Hematopoietic multipotent progenitor cell treated with erythropoietin and hydrocortisone succinate and interleukin-3 and kit ligand, for 6 days (in vitro differentiated cells): ENCODE data around the gene ROPN1.
"Not testable (repeated sequence)": the region's sequence is repeated elsewhere in the genome, so short reads cannot be mapped to it uniquely, and the experiment has no call there.

ENCODE experiments used
- DNase-seq: peaks from one replicate; pipeline ENCODE4 v3.0.0-alpha.2; 2015

Gene ROPN1

DNA sequence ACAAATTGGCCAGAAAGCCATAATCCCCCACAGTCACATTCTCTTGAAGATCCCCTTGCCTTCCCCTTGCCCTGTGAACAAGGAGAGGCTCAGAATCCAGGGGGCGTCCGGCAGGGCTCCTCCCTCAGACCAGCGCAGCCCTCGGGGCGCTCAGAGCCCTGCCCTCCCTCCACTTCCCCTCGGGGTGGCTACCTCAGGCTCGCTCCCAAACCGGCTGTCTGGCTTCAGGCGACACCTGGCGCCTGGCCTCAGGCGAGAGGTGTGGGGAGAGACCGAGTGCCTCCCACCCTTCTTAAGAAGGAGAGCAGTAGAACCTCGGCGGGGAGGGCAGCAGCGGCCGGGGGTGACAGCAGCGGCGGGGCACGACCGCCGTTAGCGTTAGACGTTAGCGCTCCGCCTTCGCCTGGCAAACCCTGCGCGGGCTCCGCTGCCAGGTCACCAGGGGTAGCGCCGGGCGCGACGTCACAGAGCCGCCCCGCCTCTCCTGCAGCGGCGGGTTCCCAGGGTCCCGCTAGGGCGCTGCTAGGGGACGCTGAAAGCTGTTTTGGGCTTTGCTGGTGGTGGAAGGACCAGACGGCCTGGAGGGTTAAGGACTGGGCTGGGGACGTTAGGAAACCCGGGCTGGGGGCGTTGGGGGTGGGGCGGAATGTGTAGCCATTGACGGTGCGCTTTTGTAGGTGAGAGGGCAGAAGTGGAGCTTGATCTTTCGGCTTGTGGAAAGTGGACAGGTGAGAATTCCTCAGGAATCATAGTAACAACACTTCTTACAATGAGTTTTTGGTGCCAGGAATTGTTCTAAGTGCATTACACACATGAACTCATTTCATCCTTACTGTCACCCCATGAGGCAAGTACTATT, at the start of gene ROPN1:
ROPN1 (minus strand) TSS at position 395 of the 859 bp plus-strand sequence. CDS start 11,643 bp downstream, outside the sequence.
- not testable (repeated sequence) for DNase-seq

DNA sequence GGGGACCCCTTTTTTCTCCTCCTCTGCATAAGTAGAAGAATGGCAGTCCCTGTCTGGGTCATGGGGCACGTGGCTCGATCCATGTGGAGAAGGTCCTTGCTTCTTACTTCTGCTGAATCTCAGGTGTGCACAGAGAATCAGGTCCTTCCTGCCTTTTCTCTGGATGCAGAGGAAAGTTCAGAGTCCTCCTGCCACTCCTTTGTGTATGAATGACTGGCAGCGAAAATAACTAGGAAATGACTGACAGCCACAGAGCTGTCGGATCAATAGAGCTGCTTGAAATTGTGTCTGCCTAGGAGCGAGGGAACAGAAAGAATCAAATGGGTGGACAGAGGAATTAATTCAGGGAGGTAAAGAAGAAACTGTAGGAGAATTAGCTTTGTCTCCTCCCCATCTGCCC, 49.6 kb upstream of the ROPN1 start:
- no peak for DNase-seq

- DNase-seq, result no peak
Measured at GRCh38 chr3:124037326-124037725, 45.4 kb upstream of the ROPN1 start.

DNA sequence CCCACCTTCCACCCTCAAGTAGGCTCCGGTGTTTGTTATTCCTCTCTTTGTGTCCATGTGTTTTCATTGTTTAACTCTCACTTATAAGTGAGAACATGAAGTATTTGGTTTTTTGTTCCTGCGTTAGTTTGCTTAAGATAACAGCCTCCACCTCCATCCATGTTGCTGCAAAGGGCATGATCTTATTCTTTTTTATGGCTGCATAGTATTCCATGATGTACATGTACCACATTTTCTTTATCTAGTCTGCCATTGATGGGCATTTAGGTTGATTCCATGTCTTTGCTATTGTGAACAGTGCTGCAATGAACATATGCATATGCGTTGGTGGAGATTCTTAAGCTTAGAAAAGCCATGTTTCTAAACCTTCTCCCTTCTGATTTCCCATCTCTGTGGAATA, 44.3 kb upstream of the ROPN1 start:
- not testable (repeated sequence) for DNase-seq

DNA sequence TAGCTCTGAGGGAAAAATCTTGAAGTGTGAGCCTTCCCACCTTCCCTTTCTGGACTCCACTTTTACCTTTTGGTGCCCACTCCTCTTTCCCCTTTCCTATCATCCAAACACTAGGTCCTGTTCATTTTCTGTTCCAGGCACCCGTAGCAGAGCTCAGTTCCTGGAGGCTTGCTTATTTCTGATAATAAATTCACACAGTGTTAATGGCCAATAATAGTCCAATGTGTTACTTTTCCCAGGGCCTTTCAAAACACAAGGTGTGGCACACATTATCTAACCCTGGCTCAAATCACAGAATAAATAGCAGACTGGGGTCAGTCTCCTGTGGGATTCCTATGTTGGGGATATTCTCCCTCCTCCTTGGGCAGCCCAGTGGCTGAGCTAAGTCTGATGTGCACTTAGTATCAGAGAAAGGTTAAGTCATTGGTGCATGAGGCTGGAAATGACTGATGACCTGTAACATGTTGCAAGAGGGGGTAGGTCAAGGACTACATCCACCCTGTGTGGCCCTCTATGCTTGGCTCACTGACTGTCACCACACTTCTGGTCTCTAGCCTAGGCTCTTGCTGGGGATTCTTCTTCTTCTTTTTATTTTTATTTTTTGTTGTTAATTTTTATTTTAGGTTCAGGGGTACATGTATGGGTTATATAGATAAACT, 43.7 kb upstream of the ROPN1 start:
- DNase-seq, result no peak

GRCh38 chr3:124034844-124035152, 42.9 kb upstream of the ROPN1 start:
- no peak for DNase-seq

GRCh38 chr3:124034016-124034843, 42.3 kb upstream of the ROPN1 start:
- DNase-seq, result no peak

GRCh38 chr3:124033360-124034015, 41.6 kb upstream of the ROPN1 start, which contains the start of gene KALRN:
KALRN (plus strand) TSS chr3:124033369.
- DNase-seq, result no peak

- DNase-seq, result peak; percentile 79
Measured at GRCh38 chr3:124032881-124033359, 41.0 kb upstream of the ROPN1 start.

- DNase-seq, result no peak
Measured at GRCh38 chr3:124032311-124032880, 40.5 kb upstream of the ROPN1 start.

GRCh38 chr3:124026516-124026915, 34.6 kb upstream of the ROPN1 start:
- DNase-seq, result no peak

DNA sequence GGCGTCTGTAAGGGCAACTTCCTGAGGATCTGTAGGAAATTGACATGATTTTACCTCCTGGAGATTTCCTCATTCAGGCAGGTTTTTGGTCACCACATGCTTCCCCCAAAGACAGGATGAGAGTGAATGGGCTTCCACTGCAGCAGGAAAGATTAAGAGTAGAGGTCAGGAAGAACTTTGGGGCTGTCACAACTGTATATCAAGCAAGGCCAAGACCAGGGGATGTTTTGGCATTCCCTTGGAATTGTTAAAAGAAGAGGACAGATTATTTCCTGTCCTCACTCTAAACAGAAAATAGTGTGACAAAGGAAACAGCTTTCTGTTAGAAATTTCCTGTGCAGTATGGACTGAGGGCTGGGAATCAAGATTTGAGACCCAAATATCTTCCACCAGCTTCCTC, 31.6 kb upstream of the ROPN1 start:
- not testable (repeated sequence) for DNase-seq

- no peak for DNase-seq
Measured at GRCh38 chr3:124019291-124019690, 27.4 kb upstream of the ROPN1 start.

DNA sequence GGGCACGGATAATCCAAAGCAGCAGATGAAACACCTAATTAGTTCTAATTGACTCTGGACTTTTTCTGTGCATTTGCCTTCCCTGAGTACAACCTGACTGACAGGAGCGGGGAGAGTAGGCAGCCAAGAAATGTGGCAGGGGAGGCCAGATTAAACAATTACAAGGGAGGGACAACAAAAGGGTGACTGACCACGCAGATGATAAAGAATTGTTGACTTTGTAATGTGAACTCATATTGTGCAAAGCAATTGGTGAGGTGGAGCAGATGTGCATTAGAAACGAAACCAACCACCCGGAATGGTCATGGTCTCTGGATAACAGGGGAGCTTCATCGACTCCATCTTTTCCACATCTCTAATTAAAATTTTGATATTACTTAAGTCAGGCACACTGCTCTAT, 25.6 kb upstream of the ROPN1 start:
- DNase-seq, result not testable (repeated sequence)

- peak; percentile 7 for DNase-seq
Measured at GRCh38 chr3:124016483-124016882, 24.6 kb upstream of the ROPN1 start.

DNA sequence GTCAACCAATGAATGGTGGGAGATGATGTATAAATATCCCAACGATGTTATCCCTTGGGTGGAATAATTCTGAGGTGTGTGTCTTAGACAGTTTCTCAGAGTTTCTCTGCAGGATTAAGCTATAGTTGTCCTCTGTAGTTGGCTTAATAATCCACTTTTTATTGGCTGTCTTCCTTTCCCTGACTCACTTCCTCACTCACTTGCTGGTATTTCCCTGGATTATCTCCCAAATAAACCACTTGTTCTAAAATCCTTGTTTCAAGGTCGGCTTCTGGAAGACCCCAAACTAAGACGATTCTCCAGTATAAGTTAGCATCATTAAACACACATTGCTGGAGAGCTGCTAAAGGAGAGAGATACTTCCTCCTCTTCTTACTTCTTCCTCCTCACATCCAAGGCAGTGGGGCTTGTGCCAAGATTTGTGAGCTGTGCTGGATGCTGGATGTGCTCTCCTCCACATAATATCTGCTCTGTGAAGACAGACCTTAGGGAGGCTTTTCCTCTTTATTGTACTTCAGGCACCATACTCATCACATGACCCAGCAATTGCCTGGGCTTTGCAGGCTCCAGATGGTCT, 22.5 kb upstream of the ROPN1 start:
- no peak for DNase-seq

DNA sequence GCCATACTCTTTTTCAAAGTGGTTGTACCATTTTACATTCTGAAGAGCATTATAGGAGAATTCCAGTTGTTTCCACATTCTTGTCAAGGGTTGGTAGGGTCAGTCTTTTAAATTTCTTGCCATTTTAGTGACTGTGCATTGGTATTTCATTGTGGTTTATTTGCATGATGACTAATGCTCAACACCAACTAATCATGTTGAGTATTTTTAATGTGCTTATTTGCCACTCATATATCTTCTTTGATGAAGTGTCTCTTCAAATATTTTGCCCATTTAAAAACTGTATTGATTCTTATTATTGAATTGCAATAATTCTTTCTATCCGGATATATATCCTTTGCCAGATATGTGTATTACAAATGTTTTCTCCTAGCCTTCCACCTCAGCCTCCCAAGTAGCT, 16.4 kb upstream of the ROPN1 start:
- not testable (repeated sequence) for DNase-seq

DNA sequence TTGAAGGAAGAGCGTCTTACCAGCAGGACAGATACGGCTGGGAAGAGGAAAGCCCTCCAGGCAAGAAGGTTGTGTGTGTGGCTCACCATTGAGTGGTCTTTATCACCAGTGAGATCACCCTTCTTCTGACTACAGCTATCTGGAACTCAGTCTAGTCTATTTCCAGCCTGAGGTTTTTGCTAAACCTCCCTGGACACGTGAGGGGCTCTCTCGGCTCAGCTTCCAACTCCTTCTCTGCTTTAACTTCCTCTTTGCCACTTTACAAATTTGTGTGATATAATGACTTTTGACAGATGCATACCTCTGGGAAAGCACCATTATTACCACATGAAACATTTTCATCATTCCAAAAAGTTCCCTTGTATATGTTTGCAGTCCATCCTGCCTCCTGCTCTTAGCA, 15.3 kb upstream of the ROPN1 start:
- DNase-seq, result peak; percentile 19

DNA sequence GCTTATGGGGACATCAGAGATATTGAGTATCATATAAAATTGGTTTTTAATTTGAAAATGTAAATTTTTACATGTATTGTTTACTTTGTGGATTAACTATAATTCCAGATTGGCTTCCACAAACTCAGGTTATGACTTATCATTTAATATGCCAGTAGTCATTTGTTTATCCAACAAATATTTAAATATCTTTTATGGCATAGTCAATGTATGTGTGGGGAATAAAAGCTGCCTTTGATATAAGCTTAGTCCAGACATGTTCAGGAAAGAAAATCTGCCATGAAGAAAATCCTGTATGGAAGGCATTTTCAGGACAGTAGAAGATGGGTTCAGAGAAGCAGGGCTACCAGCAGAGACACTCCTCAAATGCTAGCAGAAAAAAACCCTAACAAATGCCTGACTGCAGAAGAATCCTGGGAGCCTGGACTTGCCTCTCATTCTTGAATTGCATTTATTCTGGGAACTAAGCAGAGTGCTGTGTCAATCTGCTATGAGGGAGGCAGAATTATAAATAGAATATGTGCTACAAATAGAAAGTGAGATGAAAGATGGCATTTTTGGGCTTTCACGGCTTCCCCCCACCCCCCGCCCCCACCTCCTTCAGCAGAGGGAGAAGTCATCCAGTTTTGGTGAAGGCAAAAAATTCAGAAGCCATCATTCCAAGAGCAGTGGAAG, 10.6 kb upstream of the ROPN1 start:
- not testable (repeated sequence) for DNase-seq

DNA sequence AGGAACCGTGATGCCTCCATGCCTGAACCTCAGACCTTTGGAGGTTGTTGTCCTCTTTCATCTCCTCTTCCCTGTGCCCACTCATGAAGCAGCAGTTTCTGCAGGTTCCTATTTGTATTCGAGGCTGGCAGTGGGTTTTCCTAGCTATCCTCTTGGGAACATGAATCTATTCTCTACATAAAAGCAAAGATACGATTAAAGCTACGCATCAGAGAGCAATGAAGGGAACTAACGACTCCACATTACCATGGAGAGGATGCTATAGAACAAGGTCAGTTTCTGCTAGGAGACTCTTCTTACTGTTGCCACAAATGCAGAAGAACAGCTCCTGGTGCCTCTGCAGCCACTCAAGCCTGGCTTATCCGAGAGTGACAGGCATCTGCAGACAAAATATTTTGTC, 9.4 kb upstream of the ROPN1 start:
- DNase-seq, result not testable (repeated sequence)

GRCh38 chr3:123997543-123997942, 5.6 kb upstream of the ROPN1 start:
- no peak for DNase-seq
